ENCODE data around the gene C8B. TPM values are rescaled to one million over a fixed set of nuclear protein-coding genes. Genes with fewer than 3 reads are reported as not detected.

C8B gene
- total and polyA plus RNA-seq, 2 of the 13 experiments (the other 11 are each of a cell fraction or from before 2014, with no cell fraction given): 8.4 to 11.3 TPM

- TF ChIP-seq EP300 (IDR thresholded peaks at IDR 0.05; ENCODE audit: low read depth in 2 of 2, low read length in 2 of 2) (no peak), EP300 (CRISPR knock-in tag; IDR thresholded peaks at IDR 0.05; ENCODE audit: borderline replicate concordance) (no peak), ZBTB14 (CRISPR knock-in tag; IDR thresholded peaks at IDR 0.05) (no peak), IRX3 (CRISPR knock-in tag; IDR thresholded peaks at IDR 0.05; ENCODE audit: borderline replicate concordance, low read depth) (no peak), ZNF501 (CRISPR knock-in tag; IDR thresholded peaks at IDR 0.05) (no peak)
- TF ChIP-seq, protein P1, sequence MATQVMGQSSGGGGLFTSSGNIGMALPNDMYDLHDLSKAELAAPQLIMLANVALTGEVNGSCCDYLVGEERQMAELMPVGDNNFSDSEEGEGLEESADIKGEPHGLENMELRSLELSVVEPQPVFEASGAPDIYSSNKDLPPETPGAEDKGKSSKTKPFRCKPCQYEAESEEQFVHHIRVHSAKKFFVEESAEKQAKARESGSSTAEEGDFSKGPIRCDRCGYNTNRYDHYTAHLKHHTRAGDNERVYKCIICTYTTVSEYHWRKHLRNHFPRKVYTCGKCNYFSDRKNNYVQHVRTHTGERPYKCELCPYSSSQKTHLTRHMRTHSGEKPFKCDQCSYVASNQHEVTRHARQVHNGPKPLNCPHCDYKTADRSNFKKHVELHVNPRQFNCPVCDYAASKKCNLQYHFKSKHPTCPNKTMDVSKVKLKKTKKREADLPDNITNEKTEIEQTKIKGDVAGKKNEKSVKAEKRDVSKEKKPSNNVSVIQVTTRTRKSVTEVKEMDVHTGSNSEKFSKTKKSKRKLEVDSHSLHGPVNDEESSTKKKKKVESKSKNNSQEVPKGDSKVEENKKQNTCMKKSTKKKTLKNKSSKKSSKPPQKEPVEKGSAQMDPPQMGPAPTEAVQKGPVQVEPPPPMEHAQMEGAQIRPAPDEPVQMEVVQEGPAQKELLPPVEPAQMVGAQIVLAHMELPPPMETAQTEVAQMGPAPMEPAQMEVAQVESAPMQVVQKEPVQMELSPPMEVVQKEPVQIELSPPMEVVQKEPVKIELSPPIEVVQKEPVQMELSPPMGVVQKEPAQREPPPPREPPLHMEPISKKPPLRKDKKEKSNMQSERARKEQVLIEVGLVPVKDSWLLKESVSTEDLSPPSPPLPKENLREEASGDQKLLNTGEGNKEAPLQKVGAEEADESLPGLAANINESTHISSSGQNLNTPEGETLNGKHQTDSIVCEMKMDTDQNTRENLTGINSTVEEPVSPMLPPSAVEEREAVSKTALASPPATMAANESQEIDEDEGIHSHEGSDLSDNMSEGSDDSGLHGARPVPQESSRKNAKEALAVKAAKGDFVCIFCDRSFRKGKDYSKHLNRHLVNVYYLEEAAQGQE (IDR thresholded peaks at IDR 0.05; ENCODE audit: borderline replicate concordance in 1 of 2, low read depth in 1 of 2, low read length in 2 of 2): no peak
- TF ChIP-seq, protein P2, sequence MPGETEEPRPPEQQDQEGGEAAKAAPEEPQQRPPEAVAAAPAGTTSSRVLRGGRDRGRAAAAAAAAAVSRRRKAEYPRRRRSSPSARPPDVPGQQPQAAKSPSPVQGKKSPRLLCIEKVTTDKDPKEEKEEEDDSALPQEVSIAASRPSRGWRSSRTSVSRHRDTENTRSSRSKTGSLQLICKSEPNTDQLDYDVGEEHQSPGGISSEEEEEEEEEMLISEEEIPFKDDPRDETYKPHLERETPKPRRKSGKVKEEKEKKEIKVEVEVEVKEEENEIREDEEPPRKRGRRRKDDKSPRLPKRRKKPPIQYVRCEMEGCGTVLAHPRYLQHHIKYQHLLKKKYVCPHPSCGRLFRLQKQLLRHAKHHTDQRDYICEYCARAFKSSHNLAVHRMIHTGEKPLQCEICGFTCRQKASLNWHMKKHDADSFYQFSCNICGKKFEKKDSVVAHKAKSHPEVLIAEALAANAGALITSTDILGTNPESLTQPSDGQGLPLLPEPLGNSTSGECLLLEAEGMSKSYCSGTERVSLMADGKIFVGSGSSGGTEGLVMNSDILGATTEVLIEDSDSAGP (CRISPR knock-in tag; IDR thresholded peaks at IDR 0.05; ENCODE audit: borderline replicate concordance): no peak
These were observed 49.2 kb downstream of the C8B start (continued) for GRCh38 chr1:56916630-56917029.

Measured in HepG2 (cell line).